A549 (cell line): ENCODE measurements around the gene IKBKG. TPM values are rescaled to one million over a fixed set of nuclear protein-coding genes. Genes with fewer than 3 reads are reported as not detected.

Source experiments
- ATAC-seq, 2 experiments: fragments of 200-7000 bp in 1 of 2; fragments of >200 bp in 1 of 2; cut with Nextera tagmentation in 1 of 2; cut with Tn5 transposase in 1 of 2; 3 replicates each; pipeline versions ENCODE4 v1.8.0 to v1.9.1; 2018 to 2020; ENCODE audit warnings: mild to moderate bottlenecking in 1 of 2, moderate library complexity in 1 of 2
- CTCF ChIA-PET: fragments of 300-600 bp; sonication (Branson Sonifier 250); formaldehyde crosslinking; extraction: SDS; loops from one replicate; lab custom pipeline; 2021; ENCODE audit warnings: antibody characterized with exemption, inconsistent platforms; lab: Yijun Ruan, JAX
- POLR2A ChIA-PET: fragments of 350-600 bp; formaldehyde crosslinking; extraction: SDS; loops from one replicate; lab custom pipeline; 2021; ENCODE audit warnings: antibody characterized with exemption, inconsistent platforms; lab: Yijun Ruan, JAX
- DNase-seq, 2 experiments: peaks; one replicate each; pipeline versions ENCODE4 v3.0.0 to v3.0.0-alpha.2; 2011 to 2016; ENCODE audit warnings: low read depth in 1 of 2, low spot score in 1 of 2
- FAIRE-seq: peaks from 2 replicates; lab custom pipeline; 2011; peaks lifted over from hg19 to GRCh38; lab: Jason Lieb, UNC
- H3K27ac ChIP-seq, 2 experiments: fragments of >200 bp; sonication (Bioruptor Twin); formaldehyde crosslinking; 3 replicates each; pipeline ENCODE4 v1.5.1; 2016 to 2017
- H3K4me1 ChIP-seq: fragments of >200 bp; sonication (Bioruptor Twin); formaldehyde crosslinking; 3 replicates; pipeline ENCODE4 v1.6.1; 2016
- H3K4me2 ChIP-seq: fragments of >200 bp; sonication (Bioruptor Twin); formaldehyde crosslinking; 3 replicates; pipeline ENCODE4 v1.6.1; 2016
- H3K4me3 ChIP-seq: fragments of >200 bp; sonication (Bioruptor Twin); formaldehyde crosslinking; 3 replicates; pipeline ENCODE4 v1.5.1; 2016
- H3K9me3 ChIP-seq: fragments of >200 bp; sonication (Bioruptor Twin); formaldehyde crosslinking; 3 replicates; pipeline ENCODE4 v1.6.1; 2016
- CBX8 ChIP-seq: fragments of 200-600 bp; sonication (generic); IDR thresholded peaks from 2 replicates; pipeline ENCODE4 v1.6.1; 2016
- CEBPB ChIP-seq, 2 experiments: fragments of >200 bp in 1 of 2; sonication (Bioruptor Twin) in 1 of 2; formaldehyde crosslinking in 1 of 2; IDR thresholded peaks; 2 replicates each; pipeline ENCODE4 v1.6.1; 2012 to 2016
- EP300 ChIP-seq, 2 experiments: fragments of >200 bp; sonication (Bioruptor Twin); formaldehyde crosslinking; IDR thresholded peaks; 2 replicates in 1 of 2; 3 replicates in 1 of 2; pipeline ENCODE4 v1.6.1; 2016 to 2017
- FOSB ChIP-seq: fragments of 250-450 bp; sonication (Bioruptor Pico); IDR thresholded peaks from 2 replicates; pipeline ENCODE4 v1.5.0; 2020; ENCODE audit warnings: mild to moderate bottlenecking, moderate library complexity
- HOXA7 ChIP-seq: fragments of 250-450 bp; sonication (Bioruptor Pico); IDR thresholded peaks from 2 replicates; pipeline ENCODE4 v1.5.0; 2020; ENCODE audit warnings: mild to moderate bottlenecking, moderate library complexity
- JUN ChIP-seq, 2 experiments: fragments of >200 bp; sonication (Bioruptor Twin); formaldehyde crosslinking; IDR thresholded peaks; 2 replicates in 1 of 2; 3 replicates in 1 of 2; pipeline ENCODE4 v1.6.1; 2016 to 2017
- POLR2AphosphoS2 ChIP-seq: conservative IDR thresholded peaks from 2 replicates; pipeline ENCODE4 v1.6.1; 2012; ENCODE audit warnings: low read length, improper control_type of control experiment, inconsistent platforms
- RARB ChIP-seq: fragments of 250-450 bp; sonication (Bioruptor Pico); IDR thresholded peaks from 2 replicates; pipeline ENCODE4 v1.8.0; 2021; ENCODE audit warnings: mild to moderate bottlenecking, moderate library complexity
- SMC3 ChIP-seq: fragments of >200 bp; sonication (Bioruptor Twin); formaldehyde crosslinking; IDR thresholded peaks from 3 replicates; pipeline ENCODE4 v1.6.1; 2018; ENCODE audit warnings: inconsistent platforms
- TFCP2L1 ChIP-seq: fragments of 250-450 bp; sonication (Bioruptor Pico); IDR thresholded peaks from 2 replicates; pipeline ENCODE4 v1.5.0; 2021; ENCODE audit warnings: mild to moderate bottlenecking
- TP53 ChIP-seq: fragments of 250-450 bp; sonication (Bioruptor Pico); IDR thresholded peaks from 2 replicates; pipeline ENCODE4 v1.5.0; 2021; ENCODE audit warnings: mild to moderate bottlenecking, moderate library complexity
- WGBS: methylation state at CpG from one replicate; pipeline ENCODE4 v1.1.6; 2017; ENCODE audit errors: missing lambda C conversion rate; 5-methylcytosine and 5-hydroxymethylcytosine counted together
- polyA plus RNA-seq, 4 experiments: library from polyadenylated mRNA; depleted of rRNA in 3 of 4; stranded (reverse); fragments of >200 nt; fragmentation: RNase III in 1 of 4; extraction: RNeasy Plus Mini Kit Qiagen cat#74134 plus additional on column Dnase treatment in 1 of 4; gene quantifications; 2 replicates in 3 of 4; 3 replicates in 1 of 4; pipeline ENCODE4 v1.2.3, GENCODE V29; 2011 to 2017
- TF ChIP-seq, protein P1 (sequence below): fragments of >200 bp; sonication (Bioruptor Twin); formaldehyde crosslinking; IDR thresholded peaks from 2 replicates; pipeline ENCODE4 v1.6.1; 2016
- TF ChIP-seq, protein P2 (sequence below): IDR thresholded peaks from 2 replicates; pipeline ENCODE4 v1.6.1; 2012

IKBKG gene
- polyA plus RNA-seq, 2 of the 4 experiments (the other 2 are of a cell fraction) = 19.7 to 34.2 TPM

DNA sequence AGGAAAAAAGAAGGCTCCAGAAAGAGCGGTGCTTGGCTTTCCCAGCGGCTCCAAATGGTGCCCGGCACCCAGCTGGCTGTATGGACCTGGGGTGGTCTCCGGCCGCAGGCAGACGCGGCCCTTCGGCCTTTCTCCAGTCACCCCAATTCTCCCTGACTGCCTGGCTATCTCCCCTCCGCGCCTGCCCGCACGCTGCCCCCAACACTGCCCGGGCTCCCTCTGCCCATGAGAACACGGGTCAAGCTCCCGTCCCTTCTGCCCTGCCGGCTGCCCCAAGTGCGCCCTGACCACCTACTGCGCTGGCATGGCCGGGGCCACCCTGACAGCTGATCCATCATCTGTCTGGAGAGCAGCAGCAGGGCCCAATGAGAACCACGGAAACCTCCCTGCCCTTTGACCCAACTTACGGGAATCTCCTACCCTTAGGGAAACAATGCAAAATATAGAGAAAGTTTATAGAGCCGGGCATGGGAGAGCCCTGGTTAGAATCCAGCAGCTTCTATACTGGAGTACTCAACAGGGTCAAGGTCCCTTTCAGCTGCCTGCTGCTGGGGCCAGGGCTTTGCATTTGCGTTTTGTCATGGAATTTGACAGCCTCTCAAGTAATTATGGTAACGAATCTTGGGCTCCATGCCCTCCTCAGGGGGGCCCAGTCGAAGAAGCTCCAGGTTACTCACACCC, 30.2 kb upstream of the IKBKG start:
- Histone ChIP-seq H3K9me3 (no peaks in the 10 kb centered on the region), H3K27ac (peak overlapping the region in 1 of 2 experiments; percentile 86; a peak in 2 of 6 replicates), H3K4me3 (no peak overlapping the region), H3K4me2 (peak overlapping the region; percentile 79), H3K4me1 (peaks cover 10% of the 10 kb centered on the region; the same call in 2 of the 3 replicates)
- CTCF ChIA-PET = interaction anchor here (1.7 to 2.4 kb wide), 2 partner anchors 9 to 144 kb away, joined by 3 to 8 read pairs; no protein-coding TSS in a partner anchor
- DNase-seq (no peak), ATAC-seq (no peak), FAIRE-seq (no peak)
- TF ChIP-seq, protein P1, sequence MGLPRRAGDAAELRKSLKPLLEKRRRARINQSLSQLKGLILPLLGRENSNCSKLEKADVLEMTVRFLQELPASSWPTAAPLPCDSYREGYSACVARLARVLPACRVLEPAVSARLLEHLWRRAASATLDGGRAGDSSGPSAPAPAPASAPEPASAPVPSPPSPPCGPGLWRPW = no peak
- WGBS = 91% methylated on average over 20 of the region's 25 CpGs
- POLR2A ChIA-PET = interaction anchor here (1.3 kb wide), 1 partner anchor 27 kb away, joined by 3 read pairs; the partner anchor contains the start of gene SLC10A3

- FAIRE-seq = no peak
- H3K4me1 ChIP-seq = peaks cover 10% of the 10 kb centered on the region; the same call in 2 of the 3 replicates
- TF ChIP-seq POLR2AphosphoS2 (0 out of 2 replicates have a peak, but pooled peaks have one; percentile 39), SMC3 (no peak)
- TF ChIP-seq, all 56 proteins: peak for 1
- 93% methylated on average over 8 of the region's 8 CpGs for WGBS
- POLR2A ChIA-PET = interaction anchor here (0.5 kb wide), 1 partner anchor 105 kb away, joined by 3 read pairs; no protein-coding TSS in a partner anchor
- Histone ChIP-seq H3K4me2 (no peak overlapping the region), H3K27ac (no peak overlapping the region), H3K9me3 (no peaks in the 10 kb centered on the region), H3K4me3 (no peak overlapping the region)
- ATAC-seq (no peak), DNase-seq (no peak)
- CTCF ChIA-PET = no interaction called here
These were observed 28.0 kb upstream of the IKBKG start for GRCh38 chrX:154519389-154519788.

GRCh38 chrX:154525606-154526490, 21.6 kb upstream of the IKBKG start:
- no peaks in the 10 kb centered on the region for H3K9me3 ChIP-seq
- 73% methylated on average over 14 of the region's 14 CpGs for WGBS
- peaks cover 57% of the 10 kb centered on the region for H3K4me1 ChIP-seq
- TF ChIP-seq JUN (IDR thresholded peaks at IDR 0.05) (0 out of 5 replicates have a peak, but pooled peaks of 1 of the 2 experiments have one; percentile 15), FOSB (peak; percentile 88), HOXA7 (CRISPR knock-in tag) (peak; percentile 96), EP300 (IDR thresholded peaks at IDR 0.05) (no peak), CEBPB (IDR thresholded peaks at IDR 0.05) (peak; percentile 29 to 85; a peak in 3 of 4 replicates), POLR2AphosphoS2 (0 out of 2 replicates have a peak, but pooled peaks have one; percentile 63), RARB (CRISPR knock-in tag) (peak; percentile 91), TP53 (CRISPR knock-in tag) (peak; percentile 77; the same call in 1 of the 2 replicates), SMC3 (no peak), TFCP2L1 (peak; percentile 34; the same call in 1 of the 2 replicates), CBX8 (no peak)
- TF ChIP-seq, protein P2, sequence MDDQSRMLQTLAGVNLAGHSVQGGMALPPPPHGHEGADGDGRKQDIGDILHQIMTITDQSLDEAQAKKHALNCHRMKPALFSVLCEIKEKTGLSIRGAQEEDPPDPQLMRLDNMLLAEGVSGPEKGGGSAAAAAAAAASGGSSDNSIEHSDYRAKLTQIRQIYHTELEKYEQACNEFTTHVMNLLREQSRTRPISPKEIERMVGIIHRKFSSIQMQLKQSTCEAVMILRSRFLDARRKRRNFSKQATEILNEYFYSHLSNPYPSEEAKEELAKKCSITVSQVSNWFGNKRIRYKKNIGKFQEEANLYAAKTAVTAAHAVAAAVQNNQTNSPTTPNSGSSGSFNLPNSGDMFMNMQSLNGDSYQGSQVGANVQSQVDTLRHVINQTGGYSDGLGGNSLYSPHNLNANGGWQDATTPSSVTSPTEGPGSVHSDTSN = peak; percentile 70
- H3K27ac ChIP-seq = peak overlapping the region; percentile 72 to 93
- ATAC-seq = peak in 1 of 2 experiments; percentile 2; a peak in 1 of 6 replicates
- DNase-seq = peak in 1 of 2 experiments; percentile 57
- H3K4me3 ChIP-seq = no peak overlapping the region
- ChIA-PET POLR2A (interaction anchor here (1.3 to 1.8 kb wide), 2 partner anchors 36 to 153 kb away, joined by 4 to 6 read pairs; partner anchors contain the start of gene SLC10A3), CTCF (interaction anchor here (1.1 to 3.6 kb wide), 6 partner anchors 8 to 223 kb away, joined by 3 to 20 read pairs (median 9); partner anchors contain the start of gene SLC10A3)
- peak overlapping the region; percentile 49; the same call in 1 of the 3 replicates for H3K4me2 ChIP-seq
- FAIRE-seq = no peak
